Stomach (tissue), 9 donors: Measurements from ENCODE around the gene RRBP1. TPM values are rescaled to one million over a fixed set of nuclear protein-coding genes. Genes with fewer than 3 reads are reported as not detected.

Experiments used
- DNase-seq, 2 donors: peaks; one replicate each; pipeline versions ENCODE4 v3.0.0 to v3.0.0-alpha.2; 2013 to 2019
- H3K27ac ChIP-seq, 5 donors: fragments of 200-600 bp in 4 of 5; sonication (generic) in 4 of 5; one replicate each; pipeline ENCODE4 v1.5.1; 2013 to 2019; ENCODE audit warnings: mild to moderate bottlenecking in 1 of 5, moderate library complexity in 1 of 5
- H3K27me3 ChIP-seq, 3 donors: fragments of 200-600 bp; sonication (generic); one replicate each; pipeline ENCODE4 v1.5.1; 2017 to 2019; ENCODE audit warnings: mixed run types in 1 of 3
- H3K36me3 ChIP-seq, 4 donors: fragments of 200-600 bp; sonication (generic); 1 replicate in 3 of 4; 2 replicates in 1 of 4; pipeline ENCODE4 v1.5.1; 2016 to 2019
- H3K4me1 ChIP-seq, 4 donors: fragments of 200-600 bp; sonication (generic); one replicate each; pipeline ENCODE4 v1.5.1; 2016 to 2019
- H3K4me3 ChIP-seq, 4 donors: fragments of 200-600 bp; sonication (generic) in 3 of 4; one replicate each; pipeline ENCODE4 v1.5.1; 2016 to 2019; ENCODE audit warnings: mild to moderate bottlenecking in 1 of 4
- H3K9me3 ChIP-seq, 4 donors: fragments of 200-600 bp; sonication (generic); one replicate each; pipeline ENCODE4 v1.5.1; 2016 to 2019
- CTCF ChIP-seq, 7 experiments: fragments of 450-650 bp in 4 of 7; fragments of 200-600 bp in 3 of 7; sonication (generic) in 3 of 7; IDR thresholded peaks; one replicate each; pipeline ENCODE4 v1.5.1; 2016 to 2019; ENCODE audit warnings: antibody characterized with exemption in 7 of 7, control low read depth in 2 of 7, mild to moderate bottlenecking in 1 of 7
- EP300 ChIP-seq: sonication (generic); formaldehyde crosslinking; IDR thresholded peaks from one replicate; pipeline ENCODE4 v1.6.1; 2017; ENCODE audit warnings: antibody characterized with exemption
- POLR2A ChIP-seq, 4 donors: fragments of 450-650 bp; IDR thresholded peaks; one replicate each; pipeline ENCODE4 v1.6.1; 2016; ENCODE audit warnings: antibody characterized with exemption in 4 of 4, control low read depth in 2 of 4, mild to moderate bottlenecking in 1 of 4, moderate library complexity in 1 of 4
- POLR2AphosphoS5 ChIP-seq, 3 donors: sonication (generic); formaldehyde crosslinking; IDR thresholded peaks; one replicate each; pipeline ENCODE4 v1.6.1; 2016; ENCODE audit warnings: antibody characterized with exemption in 3 of 3
- WGBS, 5 donors: extraction: QIAGEN DNeasy Blood & Tissue Kit in 3 of 5; methylation state at CpG; one replicate each; pipeline versions ENCODE4 v1.1.5 to v1.1.7; 2013 to 2018; 5-methylcytosine and 5-hydroxymethylcytosine counted together
- intact Hi-C: fragments of 100-400 bp; cut with DNase I; formaldehyde crosslinking; loops from one replicate; pipeline ENCODE4 v1.15.1; 2023; ENCODE audit warnings: low total_unique reads
- polyA plus RNA-seq, 3 donors: library from polyadenylated mRNA; stranded (reverse); fragments of 200-250 nt; gene quantifications; one replicate each; pipeline ENCODE4 v1.2.3, GENCODE V29; 2013
- total RNA-seq, 5 donors: library from RNA; depleted of rRNA; stranded (reverse); fragments of >200 nt; gene quantifications; one replicate each; pipeline versions ENCODE4 v1.1.0 to v1.2.3, GENCODE V29; 2014 to 2016
- donor health status: healthy with polysubstance abuse.
- donor health status: Bipolar disorder and iron deficiency.
- donor health status: healthy.

The RRBP1 gene
- total and polyA plus RNA-seq, 8 donors, result 34.4 to 456 (median 132) TPM

- Histone ChIP-seq H3K36me3 (peaks cover 0 to 11% (median 5%) of the 10 kb centered on the region in 4 donors), H3K27ac (peak overlapping the region in 4 of 5 donors; percentile 95 to 100 (median 100)), H3K9me3 (no peaks in the 10 kb centered on the region), H3K4me1 (peaks cover 19 to 68% (median 49%) of the 10 kb centered on the region in 4 donors), H3K27me3 (no peaks in the 10 kb centered on the region), H3K4me3 (peak overlapping the region; percentile 70 to 98 (median 92))
- peak in 1 of 2 donors; percentile 37 for DNase-seq
- intact Hi-C loops, result no loop called here
- 6 to 10% (median 7%) methylated on average over 6 of the region's 6 CpGs for WGBS, 5 donors
- TF ChIP-seq POLR2AphosphoS5 (IDR thresholded peaks at IDR 0.05) (peak in 1 of 3 donors; percentile 39), EP300 (no peak)
Observed at GRCh38 chr20:17571153-17571527, 110.9 kb downstream of the RRBP1 start.

DNA sequence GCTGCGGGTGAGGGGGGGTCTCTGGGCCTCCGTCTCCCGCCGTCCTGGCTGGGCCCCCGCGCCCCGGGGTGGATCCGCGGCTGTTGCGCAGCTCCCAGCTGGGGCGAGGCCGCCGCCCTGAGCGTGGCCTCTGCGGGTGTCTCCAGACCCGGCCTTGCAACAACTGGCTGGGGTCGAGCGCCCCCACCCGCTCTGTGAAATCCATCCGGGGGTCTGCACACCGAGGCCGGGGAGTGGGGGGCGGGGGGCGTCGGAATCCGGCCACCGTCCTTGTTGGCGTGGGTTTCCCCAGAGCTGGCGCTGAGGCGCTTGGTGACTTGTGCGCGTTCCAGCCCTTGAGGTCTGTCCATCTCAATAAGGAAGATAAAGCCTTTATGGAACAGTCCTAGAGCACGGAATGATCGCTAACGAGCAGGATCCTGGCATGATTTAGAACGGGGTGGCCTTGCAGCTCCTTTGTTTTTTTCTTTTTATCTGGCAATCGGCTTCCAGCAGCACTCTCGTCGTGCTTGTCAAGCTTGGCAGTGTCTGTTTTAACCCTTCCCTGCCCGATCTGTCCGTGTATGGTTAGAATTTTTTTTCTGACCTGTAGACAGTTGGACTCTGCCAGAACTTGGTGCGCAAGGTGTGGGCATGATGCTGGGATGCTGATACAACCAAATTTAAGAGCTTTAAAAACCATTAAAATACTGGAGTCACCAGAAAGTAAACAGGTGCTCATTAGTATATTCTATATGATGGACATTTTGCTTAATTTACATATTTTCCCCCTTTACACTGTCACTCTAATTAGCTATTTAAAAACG is 111.5 kb downstream of the RRBP1 start:
- Histone ChIP-seq H3K27me3 (no peaks in the 10 kb centered on the region), H3K4me3 (peak overlapping the region; percentile 70 to 98 (median 92)), H3K36me3 (peaks cover 0 to 11% (median 5%) of the 10 kb centered on the region in 4 donors), H3K4me1 (peaks cover 15 to 62% (median 47%) of the 10 kb centered on the region in 4 donors), H3K27ac (peak overlapping the region; percentile 95 to 100 (median 99)), H3K9me3 (no peaks in the 10 kb centered on the region)
- 0 to 2% (median 1%) methylated on average over 19 to 43 of the region's 43 CpGs for WGBS, 5 donors
- intact Hi-C loops, result no loop called here
- no peak for TF ChIP-seq CTCF (IDR thresholded peaks at IDR 0.05)
- peak in 1 of 4 donors; percentile 25 for TF ChIP-seq POLR2A (IDR thresholded peaks at IDR 0.05)
- TF ChIP-seq POLR2AphosphoS5 (IDR thresholded peaks at IDR 0.05), result peak in 2 of 3 donors; percentile 62 to 81
- TF ChIP-seq EP300, result no peak
- peak; percentile 58 to 85 for DNase-seq

- Histone ChIP-seq H3K27me3 (no peaks in the 10 kb centered on the region), H3K4me1 (peaks cover 17 to 62% (median 46%) of the 10 kb centered on the region in 4 donors), H3K27ac (peak within 1 kb of the TSS; percentile 95 to 100 (median 99)), H3K9me3 (no peaks in the 10 kb centered on the region), H3K4me3 (peak within 1 kb of the TSS; percentile 70 to 98 (median 92)), H3K36me3 (peaks cover 0 to 11% (median 5%) of the 10 kb centered on the region in 4 donors)
- peak; percentile 95 to 98 for DNase-seq
- TF ChIP-seq POLR2AphosphoS5 (IDR thresholded peaks at IDR 0.05) (peak; percentile 99 to 100 (median 99)), EP300 (peak; percentile 61), CTCF (IDR thresholded peaks at IDR 0.05) (no peak), POLR2A (IDR thresholded peaks at IDR 0.05) (peak in 3 of 4 donors; percentile 62 to 94 (median 90))
- intact Hi-C loops, result no loop called here
- 0 to 2% (median 1%) methylated on average over 36 to 70 of the region's 70 CpGs; no CpG with 5 or more reads in 1 of the 5 donors for WGBS, 5 donors
Observed at GRCh38 chr20:17569616-17570346, 112.3 kb downstream of the RRBP1 start, which contains the start of gene DSTN. Gene DSTN (plus strand): TSS chr20:17570075. CDS start chr20:17570209, 134 bp downstream.

- TF ChIP-seq CTCF (IDR thresholded peaks at IDR 0.05), result no peak
- peak; percentile 92 to 96 (median 94) for TF ChIP-seq POLR2AphosphoS5 (IDR thresholded peaks at IDR 0.05)
- peak in 2 of 4 donors; percentile 33 to 44 for TF ChIP-seq POLR2A (IDR thresholded peaks at IDR 0.05)
- peak; percentile 72 for TF ChIP-seq EP300
Observed at GRCh38 chr20:17568972-17569521, 113.0 kb downstream of the RRBP1 start.

More at GRCh38 chr20:17568972-17569521, 113.0 kb downstream of the RRBP1 start:
- intact Hi-C loops, result no loop called here
- H3K4me3 ChIP-seq, result peak overlapping the region; percentile 70 to 98 (median 92)
- H3K36me3 ChIP-seq, result peaks cover 0 to 8% (median 2%) of the 10 kb centered on the region in 4 donors
- no peaks in the 10 kb centered on the region for H3K9me3 ChIP-seq
- peak; percentile 87 to 94 for DNase-seq
- no peaks in the 10 kb centered on the region for H3K27me3 ChIP-seq
- peak overlapping the region; percentile 95 to 100 (median 99) for H3K27ac ChIP-seq
- H3K4me1 ChIP-seq, result peaks cover 17 to 56% (median 42%) of the 10 kb centered on the region in 4 donors
- 1 to 5% (median 3%) methylated on average over 26 to 38 of the region's 38 CpGs for WGBS, 5 donors
